Measurements from ENCODE around the gene SNTG2. TPM values are rescaled to one million over a fixed set of nuclear protein-coding genes. Genes with fewer than 3 reads are reported as not detected.

Gene SNTG2
- total RNA-seq, 4 donors from 2014 or later: 9.0 to 44.6 (median 30.8) TPM

DNA sequence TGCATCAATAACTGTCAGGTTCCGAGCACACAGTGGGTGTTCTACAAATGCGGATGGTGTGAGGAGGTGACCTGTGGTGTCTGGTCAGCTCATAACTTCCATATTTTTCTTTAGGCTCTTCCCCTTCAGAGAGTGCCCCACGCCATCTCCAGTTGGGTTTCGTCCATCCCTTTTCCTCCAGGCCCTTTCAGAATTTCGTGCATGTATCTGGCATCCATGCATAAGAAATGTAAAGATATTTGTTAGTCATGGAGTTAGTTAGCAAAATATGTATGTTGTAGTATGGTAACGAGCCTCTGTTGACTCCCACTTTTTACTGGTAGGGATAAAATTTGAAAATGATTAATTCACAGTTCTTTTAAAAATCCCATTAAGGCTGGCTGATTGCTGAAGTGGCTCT, 67.2 kb downstream of the SNTG2 start:
- H3K9me3 ChIP-seq: no peaks in the 10 kb centered on the region
- WGBS, 2 donors: 83 to 87% methylated on average over 6 of the region's 6 CpGs
- no peaks in the 10 kb centered on the region for H3K27me3 ChIP-seq
- no peak for DNase-seq (ENCODE audit: low spot score in 2 of 2)
- TF ChIP-seq EP300 (IDR thresholded peaks at IDR 0.05): no peak
- no peak for TF ChIP-seq POLR2A (IDR thresholded peaks at IDR 0.05)
- TF ChIP-seq, protein P1, sequence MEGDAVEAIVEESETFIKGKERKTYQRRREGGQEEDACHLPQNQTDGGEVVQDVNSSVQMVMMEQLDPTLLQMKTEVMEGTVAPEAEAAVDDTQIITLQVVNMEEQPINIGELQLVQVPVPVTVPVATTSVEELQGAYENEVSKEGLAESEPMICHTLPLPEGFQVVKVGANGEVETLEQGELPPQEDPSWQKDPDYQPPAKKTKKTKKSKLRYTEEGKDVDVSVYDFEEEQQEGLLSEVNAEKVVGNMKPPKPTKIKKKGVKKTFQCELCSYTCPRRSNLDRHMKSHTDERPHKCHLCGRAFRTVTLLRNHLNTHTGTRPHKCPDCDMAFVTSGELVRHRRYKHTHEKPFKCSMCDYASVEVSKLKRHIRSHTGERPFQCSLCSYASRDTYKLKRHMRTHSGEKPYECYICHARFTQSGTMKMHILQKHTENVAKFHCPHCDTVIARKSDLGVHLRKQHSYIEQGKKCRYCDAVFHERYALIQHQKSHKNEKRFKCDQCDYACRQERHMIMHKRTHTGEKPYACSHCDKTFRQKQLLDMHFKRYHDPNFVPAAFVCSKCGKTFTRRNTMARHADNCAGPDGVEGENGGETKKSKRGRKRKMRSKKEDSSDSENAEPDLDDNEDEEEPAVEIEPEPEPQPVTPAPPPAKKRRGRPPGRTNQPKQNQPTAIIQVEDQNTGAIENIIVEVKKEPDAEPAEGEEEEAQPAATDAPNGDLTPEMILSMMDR (IDR thresholded peaks at IDR 0.05): no peak
- no peaks in the 10 kb centered on the region for H3K4me1 ChIP-seq
- no peak overlapping the region for H3K4me3 ChIP-seq
- H3K36me3 ChIP-seq: no peaks in the 10 kb centered on the region
- no peak overlapping the region for H3K27ac ChIP-seq

DNA sequence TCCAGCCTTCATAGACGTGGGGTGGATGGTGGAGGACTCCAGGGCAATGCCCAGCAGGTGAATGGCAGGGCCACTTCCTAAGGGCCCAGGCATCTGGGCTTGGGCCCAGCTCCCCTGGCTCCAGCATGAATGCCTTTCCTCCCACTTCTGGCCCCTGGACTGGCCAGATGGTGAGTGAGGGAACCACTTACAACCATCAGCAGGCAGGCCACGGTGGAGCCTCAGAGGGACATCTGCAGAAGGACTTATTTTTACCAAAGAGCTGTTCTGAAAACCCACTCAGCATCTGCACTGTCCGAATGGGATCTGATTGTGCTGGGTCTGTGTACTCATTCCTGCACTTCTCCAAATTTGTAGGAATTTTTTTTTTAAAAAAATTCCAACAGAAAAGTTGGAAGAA, 69.6 kb downstream of the SNTG2 start:
- no peak for DNase-seq (ENCODE audit: low spot score in 2 of 2)
- Histone ChIP-seq H3K27me3 (no peaks in the 10 kb centered on the region), H3K4me1 (no peaks in the 10 kb centered on the region), H3K36me3 (no peaks in the 10 kb centered on the region), H3K9me3 (no peaks in the 10 kb centered on the region), H3K27ac (no peak overlapping the region), H3K4me3 (no peak overlapping the region)
- WGBS, 2 donors: 64% methylated on average over 3 of the region's 3 CpGs
- TF ChIP-seq, protein P1 (IDR thresholded peaks at IDR 0.05): no peak
- TF ChIP-seq POLR2A (IDR thresholded peaks at IDR 0.05) (no peak), EP300 (IDR thresholded peaks at IDR 0.05) (no peak)

GRCh38 chr2:1022178-1022577, 71.5 kb downstream of the SNTG2 start:
- Histone ChIP-seq H3K27me3 (no peaks in the 10 kb centered on the region), H3K9me3 (no peaks in the 10 kb centered on the region), H3K4me3 (no peak overlapping the region), H3K4me1 (no peaks in the 10 kb centered on the region), H3K27ac (no peak overlapping the region), H3K36me3 (no peaks in the 10 kb centered on the region)
- TF ChIP-seq, protein P1 (IDR thresholded peaks at IDR 0.05): no peak
- no peak for TF ChIP-seq POLR2A (IDR thresholded peaks at IDR 0.05)
- no peak for TF ChIP-seq EP300 (IDR thresholded peaks at IDR 0.05)
- no peak for DNase-seq (ENCODE audit: low spot score in 2 of 2)
- 91 to 95% methylated on average over 17 of the region's 17 CpGs for WGBS, 2 donors

- Histone ChIP-seq H3K4me3 (no peak overlapping the region), H3K36me3 (no peaks in the 10 kb centered on the region), H3K4me1 (no peaks in the 10 kb centered on the region), H3K9me3 (no peaks in the 10 kb centered on the region), H3K27ac (no peak overlapping the region), H3K27me3 (no peaks in the 10 kb centered on the region)
- no peak for DNase-seq (ENCODE audit: low spot score in 2 of 2)
- TF ChIP-seq, protein P1 (IDR thresholded peaks at IDR 0.05): no peak
- no peak for TF ChIP-seq EP300 (IDR thresholded peaks at IDR 0.05)
- TF ChIP-seq POLR2A (IDR thresholded peaks at IDR 0.05): no peak
- 54 to 62% methylated on average over 4 of the region's 4 CpGs for WGBS, 2 donors
Measured at GRCh38 chr2:1024981-1025380, 74.3 kb downstream of the SNTG2 start.

GRCh38 chr2:1026141-1026540, 75.5 kb downstream of the SNTG2 start:
- DNase-seq (ENCODE audit: low spot score in 2 of 2): no peak
- H3K36me3 ChIP-seq: no peaks in the 10 kb centered on the region
- 54 to 64% methylated on average over 4 of the region's 4 CpGs for WGBS, 2 donors

More at GRCh38 chr2:1026141-1026540, 75.5 kb downstream of the SNTG2 start:
- Histone ChIP-seq H3K27ac (no peak overlapping the region), H3K27me3 (no peaks in the 10 kb centered on the region), H3K9me3 (no peaks in the 10 kb centered on the region), H3K4me1 (no peaks in the 10 kb centered on the region), H3K4me3 (no peak overlapping the region)
- TF ChIP-seq EP300 (IDR thresholded peaks at IDR 0.05): no peak
- no peak for TF ChIP-seq POLR2A (IDR thresholded peaks at IDR 0.05)
- TF ChIP-seq, protein P1 (IDR thresholded peaks at IDR 0.05): no peak

Data from tibial nerve (tissue), 4 donors.